GM21528 (cell line): Measurements from ENCODE around the gene FRMD4A.
"Not testable (repeated sequence)": the region's sequence is repeated elsewhere in the genome, so short reads cannot be mapped to it uniquely, and the experiment has no call there.

Experiments used
- ATAC-seq: cut with Tn5 transposase; IDR thresholded peaks from one replicate; pipeline ENCODE4 v1.9.1; 2021; ENCODE audit warnings: mild to moderate bottlenecking, moderate library complexity; ENCODE audit not compliant: unreplicated experiment, low FRiP score

The FRMD4A gene

DNA sequence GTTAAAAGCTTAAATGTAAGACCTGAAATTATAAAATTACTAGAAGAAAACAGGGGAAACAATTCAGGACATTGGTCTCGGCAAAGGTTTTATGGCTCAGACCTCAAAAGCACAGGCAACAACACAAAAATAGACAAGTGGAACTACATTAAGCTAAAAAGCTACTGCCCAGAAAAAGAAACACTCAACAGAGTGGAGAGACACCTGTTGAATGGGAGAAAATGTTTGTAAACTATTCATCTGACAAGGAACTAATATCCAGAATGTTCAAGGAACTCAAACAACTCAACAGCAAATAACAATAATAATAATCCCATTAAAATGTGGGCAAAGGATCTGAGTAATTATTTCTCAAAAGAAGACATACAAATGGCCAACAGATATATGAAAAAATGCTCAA lies 170.4 kb downstream of the FRMD4A start:
- no peak for ATAC-seq

DNA sequence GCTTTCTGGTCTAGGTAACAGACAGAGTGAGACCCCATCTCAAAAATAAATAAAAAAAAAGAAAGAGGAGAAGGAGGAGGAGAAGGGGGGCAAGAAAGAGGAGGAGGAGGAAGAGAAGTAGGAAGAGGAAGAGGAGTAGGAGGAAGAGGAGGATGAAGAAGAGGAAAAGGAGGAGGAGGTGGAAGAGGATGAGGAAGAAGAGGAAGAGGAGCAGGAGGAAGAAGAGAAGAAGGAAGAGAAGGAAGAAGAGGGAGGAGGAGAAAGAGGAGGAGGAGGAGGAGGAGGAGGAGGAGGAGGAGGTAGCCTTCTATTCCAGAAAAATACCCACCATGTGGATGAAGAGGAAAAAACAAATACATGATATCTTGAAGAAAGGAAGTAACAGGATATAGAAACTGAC lies 172.1 kb downstream of the FRMD4A start:
- no peak for ATAC-seq

DNA sequence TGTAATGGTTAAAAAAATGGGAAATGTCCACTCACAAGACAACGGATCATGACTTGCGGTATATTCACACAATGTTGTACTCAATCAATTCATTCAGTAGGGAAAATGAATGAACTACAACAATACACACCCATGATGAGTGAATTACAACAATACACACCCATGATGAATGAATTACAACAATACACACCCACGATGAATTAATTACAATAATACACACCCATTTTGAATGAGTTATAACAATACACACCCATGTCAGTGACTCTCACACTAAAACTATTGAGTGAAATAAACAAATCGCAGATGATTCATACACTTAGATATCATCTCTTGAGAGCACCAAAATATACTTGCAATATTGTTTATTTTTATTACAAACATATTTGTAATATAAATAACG lies 174.6 kb downstream of the FRMD4A start:
- ATAC-seq = no peak

DNA sequence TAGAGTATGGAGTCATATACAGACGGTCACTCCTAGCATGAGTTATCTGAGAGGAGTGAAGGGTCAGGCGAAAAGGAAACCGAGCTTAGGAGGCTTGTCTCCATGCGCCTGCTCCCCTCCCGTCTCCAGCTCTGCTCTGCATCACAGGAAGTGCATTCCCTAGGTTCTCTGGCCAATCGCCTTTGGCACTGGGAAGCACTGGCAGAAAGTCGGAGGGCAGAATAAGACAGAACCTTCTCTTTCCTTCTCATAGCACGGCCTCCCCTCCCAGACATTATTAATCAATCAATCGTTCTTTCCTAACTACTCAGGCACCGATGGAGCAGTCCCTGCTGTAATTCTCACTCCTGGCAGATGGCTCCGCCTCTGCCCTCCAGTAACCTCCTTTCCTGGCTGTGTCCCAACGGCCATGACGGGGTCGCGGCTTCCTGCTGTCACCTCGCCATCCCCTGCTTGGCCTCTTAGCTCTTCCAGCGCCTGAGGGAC lies 177.1 kb downstream of the FRMD4A start:
- no peak for ATAC-seq

DNA sequence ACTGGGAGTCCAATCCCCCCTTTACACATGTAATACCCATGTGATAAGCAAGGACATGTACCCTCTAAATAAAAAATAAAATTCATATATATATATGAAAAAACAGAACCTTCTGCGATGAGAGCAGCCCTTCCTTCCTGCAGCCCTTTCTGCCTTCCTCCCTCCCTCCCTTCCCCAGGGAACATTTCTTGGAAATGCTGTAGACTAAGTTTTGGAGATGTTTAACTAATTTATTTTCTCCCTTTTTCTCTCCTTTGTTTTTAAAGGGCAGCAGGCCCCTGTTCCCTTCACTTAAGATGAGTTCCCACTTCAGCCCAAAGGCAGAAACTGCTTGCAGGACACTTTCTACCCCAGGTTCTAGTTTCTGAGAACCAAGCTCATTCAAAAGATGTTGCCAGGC lies 179.2 kb downstream of the FRMD4A start:
- ATAC-seq = no peak

DNA sequence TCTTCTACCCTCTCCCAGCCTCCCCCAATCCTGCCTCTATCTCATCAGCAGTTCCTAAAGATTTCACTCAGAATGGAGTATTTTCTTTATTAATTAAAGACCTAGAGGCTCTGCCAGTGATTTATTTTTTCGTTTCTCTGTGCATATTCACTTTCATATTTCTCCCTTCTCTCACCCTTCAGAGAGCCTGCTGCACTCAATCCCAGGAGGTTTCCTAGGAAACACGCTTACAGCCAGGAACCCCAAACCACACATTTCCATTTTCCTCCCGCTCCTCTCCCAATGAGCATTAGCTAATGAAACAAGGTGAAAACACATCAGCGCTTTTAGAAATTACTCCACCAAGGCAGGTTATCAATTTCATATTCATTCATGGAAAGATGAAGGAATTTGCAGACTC lies 180.2 kb downstream of the FRMD4A start:
- ATAC-seq = no peak

DNA sequence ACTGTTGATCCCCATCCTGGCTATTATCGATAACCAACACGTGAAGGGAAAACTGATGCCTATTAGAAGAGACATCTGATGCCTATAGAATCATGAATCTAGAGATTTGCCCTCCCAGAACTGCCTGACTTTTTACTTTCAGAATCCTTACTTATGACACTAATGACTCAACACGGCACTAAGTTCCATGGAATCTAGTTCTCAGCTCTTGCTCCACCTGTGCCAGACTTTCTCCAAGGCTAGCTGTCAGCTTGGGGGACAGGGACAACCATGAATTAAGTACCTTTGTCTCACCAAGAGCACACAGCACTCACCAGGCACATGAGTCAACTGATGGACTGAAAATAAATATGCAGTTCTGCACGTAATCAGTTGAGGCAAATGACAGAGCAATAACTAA lies 184.2 kb downstream of the FRMD4A start:
- ATAC-seq = no peak

DNA sequence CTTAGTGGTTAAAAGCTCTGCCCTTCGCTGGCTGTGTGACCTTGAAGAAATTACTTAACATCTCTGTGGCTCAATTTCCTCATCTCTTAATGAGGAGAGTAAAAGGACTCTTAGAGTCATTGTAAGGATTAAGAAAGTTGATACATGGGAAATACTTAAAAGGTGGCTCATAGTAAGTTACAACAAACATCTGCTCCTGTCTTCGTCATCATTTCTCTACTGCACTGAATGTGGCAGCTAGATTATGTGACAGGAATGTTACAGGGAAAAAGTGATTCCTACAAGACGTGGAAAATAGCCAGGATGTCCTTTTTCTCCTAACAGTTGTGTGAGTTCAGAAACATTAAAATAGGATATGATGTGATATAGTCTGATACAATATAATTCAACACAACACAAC lies 184.7 kb downstream of the FRMD4A start:
- no peak for ATAC-seq

DNA sequence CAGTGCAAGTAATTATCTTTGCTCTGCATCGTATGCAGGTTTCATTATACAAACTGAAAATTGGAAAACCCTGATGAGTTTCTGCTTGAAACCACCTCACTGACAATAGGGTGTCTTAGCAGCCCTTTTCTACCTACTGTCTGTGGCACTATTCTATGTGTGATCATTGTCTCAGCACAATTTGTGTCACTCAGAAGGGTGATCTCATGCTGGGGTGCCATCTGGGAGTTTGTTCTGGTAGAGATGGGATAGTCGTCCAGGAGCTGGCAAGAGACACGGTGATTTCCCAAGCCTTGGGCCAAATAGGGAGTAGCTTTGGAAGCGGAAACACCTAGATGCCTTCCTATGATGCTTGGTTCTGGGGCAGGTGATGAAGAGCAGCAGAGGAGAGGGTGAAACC lies 186.3 kb downstream of the FRMD4A start:
- ATAC-seq = no peak

DNA sequence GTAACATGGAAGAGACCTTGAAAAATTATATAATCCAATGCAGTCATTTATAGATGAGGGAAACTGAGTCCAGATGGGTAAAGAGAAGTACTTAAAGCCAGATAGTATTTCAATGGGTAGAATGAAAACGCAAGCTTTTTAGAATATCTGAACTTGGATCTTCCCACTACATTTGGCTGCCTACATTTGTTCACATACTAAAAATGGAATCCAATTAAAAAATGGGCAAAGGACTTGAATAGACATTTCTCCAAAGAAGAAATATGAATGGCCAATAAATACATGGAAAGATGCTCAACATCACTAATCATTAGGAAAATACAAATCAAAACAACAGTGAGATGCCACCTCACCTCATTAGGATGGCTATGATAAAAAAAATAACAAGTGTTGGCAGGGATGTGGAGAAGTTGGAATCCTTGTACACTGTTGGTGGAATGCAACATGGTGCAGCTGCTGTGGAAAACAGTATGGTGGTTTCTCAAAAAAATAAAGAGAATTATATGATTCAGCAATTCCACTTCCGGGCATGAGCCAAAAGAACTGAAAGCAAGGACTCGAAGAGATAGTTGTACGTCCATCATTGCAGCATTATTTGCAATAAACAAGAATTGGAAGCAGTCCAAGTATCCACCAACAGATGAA lies 188.0 kb downstream of the FRMD4A start:
- no peak for ATAC-seq

DNA sequence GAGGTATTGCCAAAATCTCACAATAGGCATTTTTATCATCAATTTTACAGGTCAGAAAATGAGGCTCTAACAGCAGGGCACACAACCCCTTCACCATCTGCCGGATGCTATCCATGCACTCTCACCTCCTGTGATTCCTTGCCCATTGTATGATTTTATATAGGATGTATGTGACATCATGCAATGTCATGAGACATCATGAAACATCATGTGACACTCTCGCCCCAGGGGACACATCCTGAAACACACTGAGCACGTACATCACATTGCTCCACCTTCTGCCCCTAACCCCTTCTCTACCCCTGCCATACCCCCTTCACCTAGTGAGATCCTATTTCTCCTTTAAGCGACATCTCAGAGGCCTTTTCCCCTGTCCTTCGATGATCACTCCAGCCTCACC lies 189.4 kb downstream of the FRMD4A start:
- no peak for ATAC-seq

DNA sequence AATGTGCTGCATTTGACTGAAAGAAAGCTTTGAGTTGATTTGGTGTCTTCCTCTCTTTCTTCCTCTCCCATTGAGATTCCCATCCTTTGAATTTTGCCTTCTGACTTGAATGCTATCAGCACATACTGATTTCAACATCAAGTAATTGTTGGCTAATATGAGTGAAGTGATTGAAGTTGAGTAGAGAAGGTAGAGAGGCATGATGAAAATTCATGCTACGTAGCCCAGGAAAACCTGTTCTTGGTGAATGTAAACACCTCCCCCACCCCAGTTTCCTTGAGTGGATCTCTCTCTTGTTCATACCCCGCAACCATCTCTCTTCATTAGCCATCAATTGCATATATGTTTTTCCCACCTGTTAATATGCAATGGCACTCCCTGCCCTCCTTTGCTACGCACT lies 193.3 kb downstream of the FRMD4A start:
- no peak for ATAC-seq

DNA sequence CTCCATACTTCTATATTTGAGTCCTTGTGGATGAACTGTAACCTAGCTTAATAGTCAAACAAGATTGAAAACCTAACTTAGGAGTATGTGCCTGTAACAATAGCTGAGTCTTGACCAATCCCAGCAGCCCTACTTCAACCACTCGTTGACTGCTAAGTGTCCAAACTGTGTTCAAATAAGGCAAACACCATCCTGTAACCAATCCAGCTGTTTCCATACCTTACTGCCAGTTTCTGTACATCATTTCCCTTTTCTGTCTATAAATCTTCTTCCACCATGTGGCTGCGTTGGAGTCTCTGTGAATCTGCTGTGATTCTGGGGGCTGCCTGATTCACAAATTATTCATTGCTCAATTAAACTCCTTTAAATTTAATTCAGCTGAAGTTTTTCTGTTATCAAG lies 195.5 kb downstream of the FRMD4A start:
- ATAC-seq = not testable (repeated sequence)

DNA sequence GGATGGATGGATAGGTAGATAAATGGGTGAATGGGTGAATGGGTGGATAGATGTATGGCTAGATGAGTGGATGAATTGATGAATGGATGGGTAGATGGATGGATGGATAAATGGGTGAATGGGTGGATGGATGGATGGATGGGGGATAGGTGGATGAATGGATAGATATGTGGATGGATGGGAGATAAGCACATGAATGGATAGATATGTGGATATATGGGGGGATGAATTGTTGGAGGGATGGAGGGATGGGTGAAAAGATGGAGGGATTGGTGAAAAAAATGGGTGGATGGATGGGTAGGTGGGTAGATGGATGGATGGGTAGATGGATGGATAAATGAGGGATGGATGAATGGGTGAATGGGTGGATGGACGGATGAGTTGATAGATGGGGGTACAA lies 196.4 kb downstream of the FRMD4A start:
- no peak for ATAC-seq

DNA sequence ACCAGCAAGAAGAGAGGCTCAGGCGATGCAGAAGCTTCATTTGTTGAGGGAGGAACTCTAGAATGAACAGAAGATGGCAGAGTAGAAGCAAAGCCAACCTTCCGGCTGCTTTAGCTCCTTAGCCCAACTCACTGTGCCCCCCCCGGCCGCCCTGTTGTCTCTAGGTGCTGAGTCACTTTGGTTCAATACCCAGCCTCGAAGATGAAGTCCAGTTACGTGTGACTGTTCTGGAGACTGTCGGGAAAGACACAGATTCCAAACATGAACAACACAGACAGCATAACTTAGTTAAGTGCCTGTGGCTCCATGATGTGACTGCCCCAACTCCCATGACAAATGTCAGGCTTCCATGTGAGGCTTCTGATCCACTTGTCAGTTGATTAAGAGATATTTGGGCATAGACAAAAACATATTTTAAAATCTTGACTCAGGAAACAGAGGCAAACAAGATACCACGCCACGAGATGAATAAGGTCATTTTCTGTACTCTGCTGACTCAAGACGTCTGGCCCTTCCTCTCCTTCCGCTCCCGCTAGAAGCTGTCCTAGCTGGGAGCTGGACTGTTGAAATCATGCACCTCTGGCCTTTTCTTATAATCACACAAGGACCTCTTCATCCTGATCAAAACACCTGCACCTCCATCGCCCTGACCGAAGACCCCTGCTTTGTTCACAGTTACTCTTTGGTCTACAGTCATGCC lies 199.3 kb downstream of the FRMD4A start:
- ATAC-seq = no peak

DNA sequence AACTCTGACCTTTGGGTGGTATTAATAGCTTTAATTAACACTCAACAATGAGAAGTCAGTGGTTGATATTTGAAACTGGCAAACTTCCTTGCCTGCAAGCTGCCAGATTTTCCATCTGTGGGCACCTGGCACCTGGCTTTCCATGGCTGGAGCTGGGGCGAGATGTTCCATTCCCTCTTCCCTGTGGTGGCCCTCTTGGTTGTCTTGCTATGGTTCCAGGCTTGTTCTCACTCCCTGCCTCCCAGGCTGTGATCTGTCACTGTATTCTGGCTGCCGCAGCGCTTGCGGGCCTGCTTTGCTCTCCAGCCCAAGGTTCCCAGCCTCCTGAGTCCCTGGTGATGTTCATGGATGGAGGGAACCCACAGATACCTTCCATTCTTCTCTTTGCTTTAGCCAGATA lies 201.0 kb downstream of the FRMD4A start:
- no peak for ATAC-seq

DNA sequence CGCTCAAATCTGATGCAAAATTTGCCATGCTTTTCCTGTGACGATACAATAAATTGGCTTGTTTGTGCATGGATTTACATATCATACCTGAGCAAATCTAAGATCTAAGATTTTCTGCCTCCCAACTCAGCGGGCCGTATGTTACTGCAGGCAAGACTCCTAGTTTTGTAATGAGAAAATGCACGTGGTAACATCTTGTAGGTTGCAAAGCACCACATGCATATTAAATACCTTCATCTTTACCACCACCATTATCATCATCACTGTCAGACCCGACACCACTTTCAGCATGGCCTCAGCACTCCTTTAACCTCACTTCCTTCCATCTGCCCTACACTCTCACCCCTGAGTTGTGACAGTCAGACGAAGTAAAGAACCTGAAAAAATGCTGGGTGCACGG lies 202.2 kb downstream of the FRMD4A start:
- no peak for ATAC-seq

DNA sequence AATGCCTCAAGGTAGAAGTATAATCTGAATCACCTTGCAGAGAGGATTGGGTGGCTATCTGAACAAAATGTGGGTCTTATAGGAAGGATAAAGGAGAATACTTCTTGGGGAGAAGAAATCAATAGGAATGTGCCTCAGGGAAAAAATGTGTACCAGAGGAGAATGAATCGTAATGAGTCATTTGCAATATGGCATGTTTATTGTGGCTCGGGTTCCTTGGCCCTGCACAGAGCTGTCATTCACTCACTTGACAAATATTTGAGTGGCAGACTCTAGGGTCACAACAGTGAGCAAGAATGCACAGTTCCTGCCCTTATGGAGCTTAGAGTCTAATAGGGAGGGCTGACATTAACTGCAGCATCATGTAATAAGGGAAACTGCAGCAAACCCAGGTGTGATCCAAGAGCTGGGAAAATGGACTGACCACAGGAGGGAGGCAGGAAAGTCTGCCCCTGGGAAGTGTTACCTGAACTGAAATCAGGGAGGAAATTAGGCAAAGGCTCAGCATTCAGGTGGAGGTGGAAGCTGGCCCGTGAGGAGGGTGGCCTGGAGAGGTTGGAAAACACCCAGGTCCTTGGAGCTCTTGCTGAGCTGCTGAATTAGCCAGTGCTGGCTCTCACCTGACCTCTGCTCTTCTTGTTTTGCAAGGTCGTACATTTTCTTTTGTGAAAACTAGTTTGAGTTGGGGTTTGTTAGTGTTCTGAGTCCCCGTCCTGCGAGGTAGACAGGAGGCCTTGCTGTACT lies 203.9 kb downstream of the FRMD4A start:
- ATAC-seq = no peak

DNA sequence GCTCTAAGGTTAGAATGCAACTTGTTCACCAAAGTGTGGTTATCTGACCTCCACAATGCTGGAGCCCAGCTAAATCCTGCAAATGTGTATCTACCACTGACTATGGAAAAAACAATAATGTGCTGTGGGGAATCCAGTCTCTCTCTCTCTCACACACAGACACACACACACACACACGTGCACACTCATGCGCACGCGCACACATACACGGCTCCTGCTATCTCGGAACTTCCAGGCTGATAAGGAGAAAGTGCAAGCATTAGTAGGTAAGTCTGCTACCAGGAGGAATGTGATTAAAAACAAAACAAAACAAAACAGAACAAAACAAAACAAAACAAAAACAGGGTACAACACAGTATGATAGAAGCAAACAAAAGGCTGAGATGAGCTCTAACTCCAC lies 205.2 kb downstream of the FRMD4A start:
- ATAC-seq = no peak

DNA sequence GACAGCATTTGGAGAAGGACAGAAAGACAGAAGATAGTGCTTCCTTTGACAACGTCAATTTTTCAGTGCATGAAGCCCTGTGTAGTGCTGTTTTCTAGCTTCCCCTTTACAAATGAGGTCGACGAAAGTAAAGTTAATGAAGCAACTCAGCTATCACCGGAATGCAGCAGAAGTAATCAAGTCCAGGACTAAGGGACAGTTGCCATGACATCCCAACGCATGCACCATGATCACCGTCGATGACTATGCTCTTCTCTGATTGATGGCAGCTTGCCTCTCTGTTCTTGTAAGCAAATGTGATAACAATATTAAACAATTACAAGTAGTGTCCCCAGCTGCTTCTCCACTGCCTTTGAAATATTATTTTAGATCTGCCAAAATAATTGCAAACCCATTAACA lies 205.8 kb downstream of the FRMD4A start:
- ATAC-seq = no peak

DNA sequence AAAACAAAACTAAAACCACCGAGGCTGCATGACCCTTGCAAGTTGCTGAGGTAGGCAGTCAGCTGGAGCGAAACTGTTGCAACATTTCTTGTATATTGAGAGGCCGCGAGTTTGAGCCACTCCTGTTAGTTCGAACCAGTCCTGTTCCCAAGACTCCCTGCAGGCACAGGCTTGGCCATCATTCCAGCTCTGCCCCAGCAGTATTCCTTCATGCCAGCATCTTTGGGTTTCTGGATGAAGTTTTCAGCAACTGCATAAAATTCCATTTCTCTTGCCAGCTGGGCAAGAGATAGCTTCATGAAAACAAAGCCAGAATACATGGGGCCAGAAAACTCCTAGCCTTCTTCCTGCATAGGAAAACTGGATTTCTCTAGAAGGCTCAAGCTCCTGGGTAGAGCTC lies 207.6 kb downstream of the FRMD4A start:
- ATAC-seq = no peak

DNA sequence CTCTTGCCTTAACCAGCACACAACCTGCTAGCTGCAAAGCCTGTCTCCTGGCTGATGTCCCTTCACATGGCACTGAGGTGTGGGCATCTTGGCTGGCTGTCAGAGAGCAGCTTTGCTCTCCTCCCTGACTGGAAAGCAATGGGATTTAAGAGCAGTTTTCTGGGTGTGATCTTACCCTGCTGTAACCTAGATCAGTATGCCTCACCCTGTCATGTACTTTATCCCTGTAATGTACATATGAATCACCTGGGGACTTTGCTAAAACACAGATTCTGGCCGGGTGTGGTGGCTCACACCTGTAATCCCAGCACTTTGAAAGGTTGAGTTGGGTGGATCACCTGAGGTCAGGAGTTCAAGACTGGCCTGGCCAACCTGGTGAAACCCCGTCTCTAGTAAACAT lies 209.9 kb downstream of the FRMD4A start:
- ATAC-seq = no peak
